Measurements from ENCODE around the gene CHSY3. TPM values are rescaled to one million over a fixed set of nuclear protein-coding genes. Genes with fewer than 3 reads are reported as not detected.

The CHSY3 gene
- total RNA-seq = 1 to 10 TPM; 2.3 to 7.7 TPM
- polyA plus RNA-seq = 1 to 10 TPM in 1 of 2 donors, under 1 TPM in 1; 0.40 to 2.0 TPM

GRCh38 chr5:129904102-129904666 is at the start of gene CHSY3:
CHSY3 (plus strand) TSS chr5:129904465.
- H3K27me3 ChIP-seq (ENCODE audit: control insufficient read depth in 4 of 4, insufficient read depth in 4 of 4, low read length in 3 of 4) = no peaks in the 10 kb centered on the region
- H3K9me3 ChIP-seq (ENCODE audit: control insufficient read depth in 4 of 4, low read length in 3 of 4) = no peaks in the 10 kb centered on the region
- H3K36me3 ChIP-seq (ENCODE audit: control insufficient read depth in 4 of 4, insufficient read depth in 3 of 4, low read depth in 1 of 4, low read length in 3 of 4) = no peaks in the 10 kb centered on the region
- TF ChIP-seq, protein P1, sequence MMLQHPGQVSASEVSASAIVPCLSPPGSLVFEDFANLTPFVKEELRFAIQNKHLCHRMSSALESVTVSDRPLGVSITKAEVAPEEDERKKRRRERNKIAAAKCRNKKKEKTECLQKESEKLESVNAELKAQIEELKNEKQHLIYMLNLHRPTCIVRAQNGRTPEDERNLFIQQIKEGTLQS (IDR thresholded peaks at IDR 0.05) = no peak
- peak in 1 of 2 donors; percentile 27 for TF ChIP-seq GABPA (IDR thresholded peaks at IDR 0.05 in 1 of 2, conservative IDR thresholded peaks at IDR 0.05 in 1 of 2)
- no peak for TF ChIP-seq JUND (IDR thresholded peaks at IDR 0.05)
- no peak for TF ChIP-seq REST (IDR thresholded peaks at IDR 0.05)
- TF ChIP-seq MAX (IDR thresholded peaks at IDR 0.05) = no peak
- TF ChIP-seq RXRA (IDR thresholded peaks at IDR 0.05) = peak in 1 of 2 donors; percentile 15
- no peak for TF ChIP-seq EGR1 (IDR thresholded peaks at IDR 0.05; ENCODE audit: low read depth in 2 of 2)
- peaks cover 2 to 25% (median 18%) of the 10 kb centered on the region in 4 donors for H3K4me1 ChIP-seq (ENCODE audit: control insufficient read depth in 4 of 4, insufficient read depth in 4 of 4, low read length in 3 of 4)
- WGBS = under 1% methylated on average over 62 of the region's 62 CpGs
- peak within 1 kb of the TSS; percentile 59 to 69 for H3K27ac ChIP-seq (ENCODE audit: low read depth in 1 of 2, low read length in 2 of 2)
- peak; percentile 68 for DNase-seq (ENCODE audit: low spot score)
- H3K9ac ChIP-seq (ENCODE audit: low read depth in 1 of 2, low read length in 2 of 2) = peak within 1 kb of the TSS in 1 of 2 donors; percentile 27
- H3K4me3 ChIP-seq (ENCODE audit: low read depth in 1 of 3, low read length in 3 of 3) = peak within 1 kb of the TSS; percentile 70 to 96 (median 86)

DNA sequence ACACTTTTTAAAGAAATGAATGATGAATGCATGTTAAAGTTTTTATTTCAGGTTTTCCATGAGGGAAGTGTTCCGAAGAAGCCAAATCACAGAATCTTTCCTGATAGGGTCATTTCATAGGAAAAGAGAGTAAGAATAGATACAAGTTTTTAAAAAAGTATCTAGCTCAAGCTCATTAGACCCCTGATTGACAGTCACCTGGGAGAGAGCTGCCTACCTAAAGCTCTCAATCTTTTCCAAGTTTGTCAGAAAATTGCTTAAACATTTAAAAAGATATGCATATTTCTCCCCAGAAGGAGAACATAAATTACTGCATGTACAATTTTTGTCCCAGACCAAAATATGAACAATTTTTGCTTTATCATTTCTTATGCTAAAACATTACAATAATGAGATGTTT is 47.9 kb upstream of the CHSY3 start:
- Histone ChIP-seq H3K36me3 (ENCODE audit: control insufficient read depth in 4 of 4, insufficient read depth in 3 of 4, low read depth in 1 of 4, low read length in 3 of 4) (no peaks in the 10 kb centered on the region), H3K9ac (ENCODE audit: low read depth in 1 of 2, low read length in 2 of 2) (no peak overlapping the region), H3K4me3 (ENCODE audit: low read depth in 1 of 3, low read length in 3 of 3) (no peak overlapping the region), H3K27me3 (ENCODE audit: control insufficient read depth in 4 of 4, insufficient read depth in 4 of 4, low read length in 3 of 4) (no peaks in the 10 kb centered on the region), H3K9me3 (ENCODE audit: control insufficient read depth in 4 of 4, low read length in 3 of 4) (no peaks in the 10 kb centered on the region), H3K27ac (ENCODE audit: low read depth in 1 of 2, low read length in 2 of 2) (no peak overlapping the region), H3K4me1 (ENCODE audit: control insufficient read depth in 4 of 4, insufficient read depth in 4 of 4, low read length in 3 of 4) (no peaks in the 10 kb centered on the region)
- 91% methylated on average over 1 of the region's 1 CpG for WGBS
- TF ChIP-seq, protein P1 (IDR thresholded peaks at IDR 0.05) = no peak
- TF ChIP-seq YY1 (IDR thresholded peaks at IDR 0.05) (no peak), ZBTB33 (IDR thresholded peaks at IDR 0.05) (no peak), MAX (IDR thresholded peaks at IDR 0.05) (no peak), RAD21 (IDR thresholded peaks at IDR 0.05) (no peak), REST (IDR thresholded peaks at IDR 0.05) (no peak), HNF4A (conservative IDR thresholded peaks at IDR 0.05) (no peak), RXRA (IDR thresholded peaks at IDR 0.05) (no peak), FOXA1 (IDR thresholded peaks at IDR 0.05) (no peak), TAF1 (conservative IDR thresholded peaks at IDR 0.05) (no peak), JUND (IDR thresholded peaks at IDR 0.05) (no peak), HNF4G (IDR thresholded peaks at IDR 0.05) (no peak)
- TF ChIP-seq, protein P2, sequence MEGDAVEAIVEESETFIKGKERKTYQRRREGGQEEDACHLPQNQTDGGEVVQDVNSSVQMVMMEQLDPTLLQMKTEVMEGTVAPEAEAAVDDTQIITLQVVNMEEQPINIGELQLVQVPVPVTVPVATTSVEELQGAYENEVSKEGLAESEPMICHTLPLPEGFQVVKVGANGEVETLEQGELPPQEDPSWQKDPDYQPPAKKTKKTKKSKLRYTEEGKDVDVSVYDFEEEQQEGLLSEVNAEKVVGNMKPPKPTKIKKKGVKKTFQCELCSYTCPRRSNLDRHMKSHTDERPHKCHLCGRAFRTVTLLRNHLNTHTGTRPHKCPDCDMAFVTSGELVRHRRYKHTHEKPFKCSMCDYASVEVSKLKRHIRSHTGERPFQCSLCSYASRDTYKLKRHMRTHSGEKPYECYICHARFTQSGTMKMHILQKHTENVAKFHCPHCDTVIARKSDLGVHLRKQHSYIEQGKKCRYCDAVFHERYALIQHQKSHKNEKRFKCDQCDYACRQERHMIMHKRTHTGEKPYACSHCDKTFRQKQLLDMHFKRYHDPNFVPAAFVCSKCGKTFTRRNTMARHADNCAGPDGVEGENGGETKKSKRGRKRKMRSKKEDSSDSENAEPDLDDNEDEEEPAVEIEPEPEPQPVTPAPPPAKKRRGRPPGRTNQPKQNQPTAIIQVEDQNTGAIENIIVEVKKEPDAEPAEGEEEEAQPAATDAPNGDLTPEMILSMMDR (IDR thresholded peaks at IDR 0.05; ENCODE audit: low read depth, low read length, missing input control) = no peak
- DNase-seq (ENCODE audit: low spot score) = no peak

Data from liver (tissue), 9 donors.